Keratinocyte (primary cell): ENCODE results near the gene ZNF681. TPM values are rescaled to one million over a fixed set of nuclear protein-coding genes. Genes with fewer than 3 reads are reported as not detected.
"Not testable (repeated sequence)": the region's sequence is repeated elsewhere in the genome, so short reads cannot be mapped to it uniquely, and the experiment has no call there.

Experiments
- DNase-seq: peaks from one replicate; pipeline ENCODE4 v3.0.0-alpha.2; 2011; ENCODE audit warnings: low read depth, missing footprints, low spot score
- FAIRE-seq: peaks from 2 replicates; lab custom pipeline; 2011; peaks lifted over from hg19 to GRCh38; lab: Jason Lieb, UNC
- H2AFZ ChIP-seq: 2 replicates; pipeline ENCODE4 v1.6.0; 2012; ENCODE audit warnings: low read length, control low read depth, inconsistent platforms; ENCODE audit not compliant: control insufficient read depth
- H3K27ac ChIP-seq: 2 replicates; pipeline ENCODE4 v1.5.1; 2011; ENCODE audit warnings: low read length; ENCODE audit not compliant: control insufficient read depth, insufficient read depth
- H3K27me3 ChIP-seq: 3 replicates; pipeline ENCODE4 v1.6.0; 2011; ENCODE audit warnings: low read length; ENCODE audit not compliant: control insufficient read depth, insufficient read depth; ENCODE audit errors: extremely low read depth
- H3K36me3 ChIP-seq, 2 experiments: 2 replicates in 1 of 2; 3 replicates in 1 of 2; pipeline ENCODE4 v1.5.1; 2011; ENCODE audit warnings: low read length in 2 of 2, mild to moderate bottlenecking in 1 of 2; ENCODE audit not compliant: control insufficient read depth in 2 of 2, insufficient read depth in 2 of 2; ENCODE audit errors: extremely low read depth in 1 of 2
- H3K4me1 ChIP-seq: 3 replicates; pipeline ENCODE4 v1.5.1; 2011; ENCODE audit warnings: low read length; ENCODE audit not compliant: control insufficient read depth, insufficient read depth; ENCODE audit errors: extremely low read depth
- H3K4me2 ChIP-seq: 3 replicates; pipeline ENCODE4 v1.6.0; 2011; ENCODE audit warnings: low read depth, low read length; ENCODE audit not compliant: control insufficient read depth, insufficient read depth; ENCODE audit errors: extremely low read depth
- H3K4me3 ChIP-seq, 3 experiments: fragments of 200-600 bp in 1 of 3; sonication (generic) in 1 of 3; 2 replicates in 2 of 3; 3 replicates in 1 of 3; pipeline ENCODE4 v1.5.1; 2011 to 2016; ENCODE audit warnings: low read length in 3 of 3, mild to moderate bottlenecking in 3 of 3, control low read depth in 2 of 3, inconsistent platforms in 1 of 3, low read depth in 1 of 3, mixed read lengths in 1 of 3, mixed run types in 1 of 3, moderate library complexity in 1 of 3; ENCODE audit not compliant: control insufficient read depth in 2 of 3, insufficient read depth in 2 of 3; ENCODE audit errors: extremely low read depth in 1 of 3
- H3K79me2 ChIP-seq: 2 replicates; pipeline ENCODE4 v1.6.0; 2012; ENCODE audit warnings: low read length; ENCODE audit not compliant: control insufficient read depth, insufficient read depth
- H3K9ac ChIP-seq: 3 replicates; pipeline ENCODE4 v1.6.0; 2011; ENCODE audit warnings: low read length; ENCODE audit not compliant: control insufficient read depth, insufficient read depth; ENCODE audit errors: extremely low read depth
- H3K9me1 ChIP-seq: 3 replicates; pipeline ENCODE4 v1.6.0; 2011; ENCODE audit warnings: low read length; ENCODE audit not compliant: control insufficient read depth, insufficient read depth; ENCODE audit errors: extremely low read depth
- H3K9me3 ChIP-seq: 2 replicates; pipeline ENCODE4 v1.5.1; 2012; ENCODE audit warnings: low read depth, low read length; ENCODE audit not compliant: control insufficient read depth
- H4K20me1 ChIP-seq: 3 replicates; pipeline ENCODE4 v1.6.0; 2011; ENCODE audit warnings: low read length; ENCODE audit not compliant: control insufficient read depth, insufficient read depth; ENCODE audit errors: extremely low read depth
- EZH2 ChIP-seq: IDR thresholded peaks from one replicate; pipeline ENCODE4 v1.6.1; 2012; ENCODE audit warnings: inconsistent platforms, mild to moderate bottlenecking, low read length, moderate library complexity
- dilution Hi-C: fragments of 300-500 bp; cut with MboI; formaldehyde crosslinking; loops from one replicate; pipeline ENCODE4 v1.7.0; 2020; ENCODE audit warnings: low sequenced_read_pairs; ENCODE audit not compliant: extremely low pct_ligation_motif_present
- polyA plus RNA-seq, 5 experiments: library from polyadenylated mRNA; depleted of rRNA in 3 of 5; stranded (reverse) in 3 of 5; stranded (forward) in 1 of 5; unstranded in 1 of 5; fragments of >200 nt; gene quantifications; 1 replicate in 1 of 5; 2 replicates in 3 of 5; 3 replicates in 1 of 5; pipeline versions ENCODE4 v1.2.1 to v1.2.3, GENCODE V29; 2011 to 2012; ENCODE audit warnings: missing spikeins in 2 of 5, low read depth in 1 of 5, low replicate concordance in 1 of 5
- TF ChIP-seq, protein P1 (sequence below), 3 experiments: IDR thresholded peaks in 1 of 3; conservative IDR thresholded peaks in 1 of 3; optimal IDR thresholded peaks in 1 of 3; 2 replicates in 2 of 3; 3 replicates in 1 of 3; pipeline versions ENCODE3 to v1.5.1; 2011; ENCODE audit warnings: low read length in 3 of 3, mild to moderate bottlenecking in 3 of 3, moderate library complexity in 2 of 3, control low read depth in 1 of 3, inconsistent platforms in 1 of 3; ENCODE audit not compliant: insufficient read depth in 2 of 3; ENCODE audit errors: extremely low read depth in 1 of 3

ZNF681 gene
- polyA plus RNA-seq, 1 donor (not counting 4 experiments of a cell fraction or from before 2014, with no cell fraction given), result 1.4 TPM

DNA sequence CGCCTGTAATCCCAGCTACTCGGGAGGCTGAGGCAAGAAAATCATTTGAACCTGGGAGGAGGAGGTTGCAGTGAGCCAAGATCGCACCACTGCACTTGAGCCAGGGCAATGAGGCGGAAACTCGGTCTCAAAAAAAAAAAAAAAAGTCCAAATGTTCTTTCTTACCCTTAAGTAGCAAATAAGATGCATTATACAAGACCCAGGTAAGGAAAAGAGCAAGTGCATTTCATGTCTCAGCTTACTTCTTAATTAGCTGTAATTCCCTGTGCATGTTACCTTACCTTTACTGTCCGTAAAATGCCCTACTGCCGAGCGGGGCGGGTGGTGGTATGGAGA is 3.8 kb upstream of the ZNF681 start:
- Histone ChIP-seq H3K9ac (peak overlapping the region; percentile 77), H3K36me3 (peaks cover 0 to 1% of the 10 kb centered on the region in 2 experiments), H3K27me3 (no peaks in the 10 kb centered on the region), H2AFZ (peak overlapping the region; percentile 96), H3K4me1 (peaks cover 5% of the 10 kb centered on the region), H3K4me3 (peak overlapping the region; percentile 75 to 86 (median 81)), H3K27ac (peak overlapping the region; percentile 68), H4K20me1 (no peaks in the 10 kb centered on the region), H3K4me2 (peak overlapping the region; percentile 87), H3K9me1 (no peaks in the 10 kb centered on the region), H3K9me3 (no peaks in the 10 kb centered on the region), H3K79me2 (peaks cover under 1% of the 10 kb centered on the region)
- TF ChIP-seq, protein P1, sequence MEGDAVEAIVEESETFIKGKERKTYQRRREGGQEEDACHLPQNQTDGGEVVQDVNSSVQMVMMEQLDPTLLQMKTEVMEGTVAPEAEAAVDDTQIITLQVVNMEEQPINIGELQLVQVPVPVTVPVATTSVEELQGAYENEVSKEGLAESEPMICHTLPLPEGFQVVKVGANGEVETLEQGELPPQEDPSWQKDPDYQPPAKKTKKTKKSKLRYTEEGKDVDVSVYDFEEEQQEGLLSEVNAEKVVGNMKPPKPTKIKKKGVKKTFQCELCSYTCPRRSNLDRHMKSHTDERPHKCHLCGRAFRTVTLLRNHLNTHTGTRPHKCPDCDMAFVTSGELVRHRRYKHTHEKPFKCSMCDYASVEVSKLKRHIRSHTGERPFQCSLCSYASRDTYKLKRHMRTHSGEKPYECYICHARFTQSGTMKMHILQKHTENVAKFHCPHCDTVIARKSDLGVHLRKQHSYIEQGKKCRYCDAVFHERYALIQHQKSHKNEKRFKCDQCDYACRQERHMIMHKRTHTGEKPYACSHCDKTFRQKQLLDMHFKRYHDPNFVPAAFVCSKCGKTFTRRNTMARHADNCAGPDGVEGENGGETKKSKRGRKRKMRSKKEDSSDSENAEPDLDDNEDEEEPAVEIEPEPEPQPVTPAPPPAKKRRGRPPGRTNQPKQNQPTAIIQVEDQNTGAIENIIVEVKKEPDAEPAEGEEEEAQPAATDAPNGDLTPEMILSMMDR (optimal IDR thresholded peaks at IDR 0.05 in 1 of 3, IDR thresholded peaks at IDR 0.05 in 1 of 3, conservative IDR thresholded peaks at IDR 0.05 in 1 of 3; ENCODE audit: extremely low read depth in 1 of 3, insufficient read depth in 2 of 3, low read length in 3 of 3), result no peak
- no peak for TF ChIP-seq EZH2
- no peak for DNase-seq
- dilution Hi-C loops, result no loop called here
- FAIRE-seq, result no peak

DNA sequence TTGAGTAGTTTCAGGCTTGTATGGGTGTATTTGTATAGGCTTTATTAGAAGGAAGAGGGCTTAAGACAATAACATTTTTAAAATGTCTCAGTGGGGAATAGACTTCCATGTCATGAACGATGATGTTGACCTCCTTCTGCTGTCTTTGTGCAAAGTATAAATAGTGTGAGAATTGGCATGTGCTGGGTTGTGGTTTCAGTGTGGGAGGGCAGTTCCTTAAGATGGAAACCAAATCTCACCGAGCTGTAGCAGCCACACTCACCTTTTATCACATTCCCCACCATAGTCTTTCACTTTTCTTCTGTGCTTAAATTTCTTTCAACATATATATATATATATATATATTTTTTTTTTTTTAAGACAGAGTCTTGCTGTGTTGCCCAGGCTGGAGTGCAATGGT is 1.6 kb upstream of the ZNF681 start:
- H4K20me1 ChIP-seq, DNase-seq, H3K9ac ChIP-seq, H3K36me3 ChIP-seq, H3K27ac ChIP-seq, H3K4me3 ChIP-seq, H2AFZ ChIP-seq, H3K9me1 ChIP-seq, FAIRE-seq, H3K79me2 ChIP-seq, H3K4me2 ChIP-seq, H3K4me1 ChIP-seq, H3K9me3 ChIP-seq, dilution Hi-C loops, H3K27me3 ChIP-seq: not testable (repeated sequence)

DNA sequence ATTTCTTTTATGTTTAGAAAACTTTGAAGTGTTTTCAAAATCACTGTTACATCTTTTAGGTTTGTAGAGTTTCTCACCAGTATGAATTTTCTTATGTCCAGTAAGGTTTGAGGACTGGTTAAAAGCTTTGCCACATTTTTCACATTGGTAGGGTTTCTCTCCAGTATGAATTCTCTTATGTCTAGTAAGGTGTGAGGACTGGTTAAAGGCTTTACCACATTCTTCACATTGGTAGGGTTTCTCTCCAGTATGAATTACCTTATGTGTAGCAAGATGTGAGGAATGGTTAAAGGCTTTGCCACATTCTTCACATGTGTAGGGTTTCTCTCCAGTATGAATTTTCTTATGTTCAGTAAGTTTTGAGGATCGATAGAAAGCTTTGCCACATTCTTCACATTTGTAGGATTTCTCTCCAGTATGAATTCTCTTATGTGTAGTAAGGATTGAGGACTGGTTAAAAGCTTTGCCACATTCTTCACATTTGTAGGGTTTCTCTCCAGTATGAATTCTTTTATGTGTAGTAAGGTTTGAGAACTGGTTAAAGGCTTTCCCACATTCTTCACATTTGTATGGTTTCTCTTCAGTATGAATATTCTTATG is 15.0 kb downstream of the ZNF681 start:
- FAIRE-seq, DNase-seq, H3K79me2 ChIP-seq, H4K20me1 ChIP-seq, H3K4me2 ChIP-seq, H3K27me3 ChIP-seq, H3K36me3 ChIP-seq, dilution Hi-C loops, H3K4me1 ChIP-seq, H2AFZ ChIP-seq, H3K27ac ChIP-seq, H3K9me1 ChIP-seq, H3K9ac ChIP-seq, H3K4me3 ChIP-seq: not testable (repeated sequence)
- peaks cover 12% of the 10 kb centered on the region for H3K9me3 ChIP-seq

DNA sequence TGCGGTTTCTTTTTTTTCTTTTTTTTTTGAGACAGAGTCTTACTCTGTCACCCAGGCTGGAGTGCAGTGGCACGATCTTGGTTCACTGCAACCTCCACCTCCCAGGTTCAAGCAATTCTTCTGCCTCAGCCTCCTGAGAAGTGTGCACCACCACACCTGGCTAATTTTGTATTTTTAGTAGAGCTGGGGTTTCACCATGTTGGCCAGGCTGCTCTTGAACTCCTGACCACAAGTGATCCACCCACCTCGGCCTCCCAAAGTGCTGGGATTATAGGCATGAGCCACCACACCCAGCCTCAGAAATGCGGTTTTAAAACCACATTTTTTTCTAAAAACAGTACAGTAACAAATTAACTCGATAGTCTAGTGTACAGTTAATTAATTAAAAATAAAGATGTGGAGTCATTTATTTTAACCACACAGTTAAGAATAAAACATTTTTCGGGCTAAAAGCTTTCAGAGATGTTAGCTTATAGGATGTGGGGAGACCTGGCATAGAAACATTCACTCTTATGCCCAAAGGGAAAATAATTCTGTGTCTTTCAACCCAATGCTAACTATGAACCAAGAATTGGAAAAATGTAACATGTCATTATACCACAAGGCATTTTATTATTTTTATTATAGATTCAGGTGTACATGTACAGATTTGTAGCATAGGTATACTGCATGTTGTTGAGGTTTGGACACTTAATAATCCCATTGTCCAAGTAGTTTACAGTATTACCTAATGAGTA is 27.8 kb downstream of the ZNF681 start:
- H3K27ac ChIP-seq, dilution Hi-C loops, H3K4me1 ChIP-seq, H4K20me1 ChIP-seq, H3K36me3 ChIP-seq, H3K27me3 ChIP-seq, H3K9me3 ChIP-seq, H3K79me2 ChIP-seq, H3K4me3 ChIP-seq, FAIRE-seq, H2AFZ ChIP-seq, H3K9me1 ChIP-seq, H3K9ac ChIP-seq, H3K4me2 ChIP-seq: not testable (repeated sequence)
- DNase-seq, result peak; percentile 13
